ENCODE measurements around the gene TUBB1. TPM values are rescaled to one million over a fixed set of nuclear protein-coding genes. Genes with fewer than 3 reads are reported as not detected.

The TUBB1 gene
- total and polyA plus RNA-seq, 2 donors from 2014 or later: 0.17 TPM; not detected in 1

DNA sequence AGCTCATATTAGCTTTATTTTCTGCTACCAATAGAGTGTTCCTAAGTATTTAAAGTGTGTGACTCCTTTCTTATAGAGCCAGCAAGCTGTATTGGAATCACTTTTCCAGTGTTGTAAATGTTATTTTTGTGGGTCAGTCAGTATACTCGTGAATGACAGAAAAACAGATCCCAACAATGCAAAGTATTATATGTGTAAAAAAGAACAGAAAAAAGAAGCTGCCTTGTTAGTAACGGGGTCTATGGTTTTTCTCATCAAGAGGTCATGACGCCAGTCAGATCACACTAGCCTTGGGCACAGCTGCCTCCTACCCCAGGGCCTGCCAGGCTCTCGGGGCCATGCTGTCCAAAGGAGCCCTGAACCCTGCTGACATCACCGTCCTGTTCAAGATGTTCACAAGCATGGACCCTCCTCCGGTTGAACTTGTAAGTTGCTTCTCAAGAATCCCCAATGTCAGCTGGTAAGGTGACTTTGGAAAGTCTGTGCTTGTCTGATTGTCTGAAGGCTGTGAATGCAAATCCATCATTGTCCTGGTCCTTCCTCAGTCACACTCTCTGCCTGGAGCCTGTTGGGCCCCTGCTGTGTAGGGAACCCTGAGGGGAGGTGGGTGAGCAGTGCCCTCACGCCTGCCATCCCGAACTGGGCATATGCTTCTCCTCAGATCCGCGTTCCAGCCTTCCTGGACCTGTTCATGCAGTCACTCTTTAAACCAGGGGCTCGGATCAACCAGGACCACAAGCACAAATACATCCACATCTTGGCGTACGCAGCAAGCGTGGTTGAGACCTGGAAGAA lies 28.4 kb upstream of the TUBB1 start:
- H3K36me3 ChIP-seq (ENCODE audit: control insufficient read depth in 2 of 3, insufficient read depth in 3 of 3, low read length in 3 of 3): peaks cover 23 to 80% (median 61%) of the 10 kb centered on the region in 3 donors
- H3K4me1 ChIP-seq (ENCODE audit: control insufficient read depth in 2 of 3, insufficient read depth in 2 of 3, low read depth in 1 of 3, low read length in 3 of 3): peaks cover 3 to 15% (median 6%) of the 10 kb centered on the region in 3 donors
- no peak for FAIRE-seq
- TF ChIP-seq, protein P1, sequence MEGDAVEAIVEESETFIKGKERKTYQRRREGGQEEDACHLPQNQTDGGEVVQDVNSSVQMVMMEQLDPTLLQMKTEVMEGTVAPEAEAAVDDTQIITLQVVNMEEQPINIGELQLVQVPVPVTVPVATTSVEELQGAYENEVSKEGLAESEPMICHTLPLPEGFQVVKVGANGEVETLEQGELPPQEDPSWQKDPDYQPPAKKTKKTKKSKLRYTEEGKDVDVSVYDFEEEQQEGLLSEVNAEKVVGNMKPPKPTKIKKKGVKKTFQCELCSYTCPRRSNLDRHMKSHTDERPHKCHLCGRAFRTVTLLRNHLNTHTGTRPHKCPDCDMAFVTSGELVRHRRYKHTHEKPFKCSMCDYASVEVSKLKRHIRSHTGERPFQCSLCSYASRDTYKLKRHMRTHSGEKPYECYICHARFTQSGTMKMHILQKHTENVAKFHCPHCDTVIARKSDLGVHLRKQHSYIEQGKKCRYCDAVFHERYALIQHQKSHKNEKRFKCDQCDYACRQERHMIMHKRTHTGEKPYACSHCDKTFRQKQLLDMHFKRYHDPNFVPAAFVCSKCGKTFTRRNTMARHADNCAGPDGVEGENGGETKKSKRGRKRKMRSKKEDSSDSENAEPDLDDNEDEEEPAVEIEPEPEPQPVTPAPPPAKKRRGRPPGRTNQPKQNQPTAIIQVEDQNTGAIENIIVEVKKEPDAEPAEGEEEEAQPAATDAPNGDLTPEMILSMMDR (IDR thresholded peaks at IDR 0.05; ENCODE audit: borderline replicate concordance, extremely low read depth, insufficient read depth): no peak
- no peak overlapping the region for H3K4me3 ChIP-seq (ENCODE audit: low read length in 3 of 3)
- H3K27me3 ChIP-seq (ENCODE audit: control insufficient read depth, insufficient read depth, low read length): no peaks in the 10 kb centered on the region
- intact Hi-C loops (cut with DNase I): no loop called here
- H3K9ac ChIP-seq (ENCODE audit: low read length in 3 of 3): no peak overlapping the region
- peak in 1 of 5 donors; percentile 15 for DNase-seq
- H3K9me3 ChIP-seq (ENCODE audit: control insufficient read depth in 2 of 3, insufficient read depth in 1 of 3, low read length in 3 of 3): no peaks in the 10 kb centered on the region
- H3K27ac ChIP-seq (ENCODE audit: low read depth in 2 of 2, low read length in 2 of 2): no peak overlapping the region

DNA sequence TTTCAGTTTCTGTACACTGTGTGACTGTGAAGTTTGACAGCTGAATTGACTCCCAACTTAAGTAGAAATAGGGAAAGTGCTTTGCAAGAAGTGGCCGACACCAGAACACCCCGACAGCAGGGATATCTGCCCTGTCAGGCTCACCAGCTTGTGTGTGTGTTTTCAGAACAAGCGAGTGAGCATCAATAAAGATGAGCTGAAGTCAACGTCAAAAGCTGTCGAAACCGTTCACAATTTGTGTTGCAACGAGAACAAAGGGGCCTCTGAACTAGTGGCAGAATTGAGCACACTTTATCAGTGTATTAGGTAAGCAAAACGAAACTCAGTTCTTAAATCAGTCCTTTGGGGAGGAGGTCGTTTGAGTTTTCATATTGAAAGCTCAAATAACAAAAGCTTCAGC lies 27.5 kb upstream of the TUBB1 start:
- Histone ChIP-seq H3K9ac (ENCODE audit: low read length in 3 of 3) (no peak overlapping the region), H3K9me3 (ENCODE audit: control insufficient read depth in 2 of 3, insufficient read depth in 1 of 3, low read length in 3 of 3) (no peaks in the 10 kb centered on the region), H3K4me1 (ENCODE audit: control insufficient read depth in 2 of 3, insufficient read depth in 2 of 3, low read depth in 1 of 3, low read length in 3 of 3) (peaks cover 3 to 20% (median 11%) of the 10 kb centered on the region in 3 donors), H3K27ac (ENCODE audit: low read depth in 2 of 2, low read length in 2 of 2) (no peak overlapping the region), H3K36me3 (ENCODE audit: control insufficient read depth in 2 of 3, insufficient read depth in 3 of 3, low read length in 3 of 3) (peaks cover 23 to 85% (median 59%) of the 10 kb centered on the region in 3 donors), H3K27me3 (ENCODE audit: control insufficient read depth, insufficient read depth, low read length) (no peaks in the 10 kb centered on the region), H3K4me3 (ENCODE audit: low read length in 3 of 3) (no peak overlapping the region)
- peak in 1 of 5 donors; percentile 19 for DNase-seq
- intact Hi-C loops (cut with DNase I): no loop called here
- TF ChIP-seq, protein P1 (IDR thresholded peaks at IDR 0.05; ENCODE audit: borderline replicate concordance, extremely low read depth, insufficient read depth): no peak
- no peak for FAIRE-seq

DNA sequence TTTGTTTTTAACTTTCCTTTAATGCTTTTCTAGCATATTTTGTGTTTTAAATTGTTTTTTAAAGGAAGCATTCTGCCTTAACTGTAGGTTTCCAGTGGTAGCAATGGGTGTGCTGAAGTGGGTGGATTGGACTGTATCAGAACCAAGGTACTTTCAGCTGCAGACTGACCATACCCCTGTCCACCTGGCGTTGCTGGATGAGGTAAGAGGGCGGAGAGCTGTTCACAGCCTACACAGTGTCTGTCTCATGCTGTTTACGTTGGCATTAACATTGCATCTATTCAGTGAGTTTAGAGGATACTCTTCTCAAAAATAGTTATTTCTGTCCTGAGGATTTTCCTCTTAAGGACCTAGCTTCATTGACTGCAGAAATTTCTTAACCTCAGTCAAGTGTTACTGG lies 26.3 kb upstream of the TUBB1 start:
- H3K4me3 ChIP-seq (ENCODE audit: low read length in 3 of 3): no peak overlapping the region
- FAIRE-seq: no peak
- H3K9me3 ChIP-seq (ENCODE audit: control insufficient read depth in 2 of 3, insufficient read depth in 1 of 3, low read length in 3 of 3): no peaks in the 10 kb centered on the region
- no peak for DNase-seq
- TF ChIP-seq, protein P1 (IDR thresholded peaks at IDR 0.05; ENCODE audit: borderline replicate concordance, extremely low read depth, insufficient read depth): no peak
- intact Hi-C loops (cut with DNase I): no loop called here
- H3K36me3 ChIP-seq (ENCODE audit: control insufficient read depth in 2 of 3, insufficient read depth in 3 of 3, low read length in 3 of 3): peaks cover 16 to 84% (median 55%) of the 10 kb centered on the region in 3 donors
- H3K27ac ChIP-seq (ENCODE audit: low read depth in 2 of 2, low read length in 2 of 2): no peak overlapping the region
- no peak overlapping the region for H3K9ac ChIP-seq (ENCODE audit: low read length in 3 of 3)
- no peaks in the 10 kb centered on the region for H3K27me3 ChIP-seq (ENCODE audit: control insufficient read depth, insufficient read depth, low read length)
- H3K4me1 ChIP-seq (ENCODE audit: control insufficient read depth in 2 of 3, insufficient read depth in 2 of 3, low read depth in 1 of 3, low read length in 3 of 3): peaks cover 0 to 14% (median 11%) of the 10 kb centered on the region in 3 donors

All from kidney (tissue), 14 donors.